Dermis blood vessel endothelial cell (primary cell): ENCODE data around the gene LRRC73. TPM values are rescaled to one million over a fixed set of nuclear protein-coding genes. Genes with fewer than 3 reads are reported as not detected.
"Not testable (repeated sequence)": the region's sequence is repeated elsewhere in the genome, so short reads cannot be mapped to it uniquely, and the experiment has no call there.

Source experiments
- DNase-seq: peaks from one replicate; pipeline ENCODE4 v3.0.0; 2010
- total RNA-seq: library from RNA; depleted of rRNA; stranded (reverse); fragments of >200 nt; gene quantifications from 2 replicates; pipeline ENCODE4 v1.2.3, GENCODE V29; 2014

LRRC73 gene, protein sequence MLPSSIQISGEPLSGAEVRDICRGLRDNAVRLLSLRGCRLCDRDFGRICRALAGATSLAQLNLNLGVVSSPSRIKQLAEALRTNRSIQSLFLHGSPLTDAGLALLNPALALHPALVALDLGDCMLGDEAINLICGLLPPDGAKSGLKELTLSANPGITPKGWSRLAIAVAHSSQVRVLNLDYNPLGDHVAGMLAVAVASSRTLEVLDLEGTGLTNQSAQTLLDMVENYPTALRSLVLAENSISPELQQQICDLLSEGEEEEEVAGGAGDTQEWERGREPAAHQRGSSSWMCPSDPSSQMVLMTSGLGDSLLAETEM
- 0.14 and 0.17 TPM in 2 replicates for total RNA-seq

DNA sequence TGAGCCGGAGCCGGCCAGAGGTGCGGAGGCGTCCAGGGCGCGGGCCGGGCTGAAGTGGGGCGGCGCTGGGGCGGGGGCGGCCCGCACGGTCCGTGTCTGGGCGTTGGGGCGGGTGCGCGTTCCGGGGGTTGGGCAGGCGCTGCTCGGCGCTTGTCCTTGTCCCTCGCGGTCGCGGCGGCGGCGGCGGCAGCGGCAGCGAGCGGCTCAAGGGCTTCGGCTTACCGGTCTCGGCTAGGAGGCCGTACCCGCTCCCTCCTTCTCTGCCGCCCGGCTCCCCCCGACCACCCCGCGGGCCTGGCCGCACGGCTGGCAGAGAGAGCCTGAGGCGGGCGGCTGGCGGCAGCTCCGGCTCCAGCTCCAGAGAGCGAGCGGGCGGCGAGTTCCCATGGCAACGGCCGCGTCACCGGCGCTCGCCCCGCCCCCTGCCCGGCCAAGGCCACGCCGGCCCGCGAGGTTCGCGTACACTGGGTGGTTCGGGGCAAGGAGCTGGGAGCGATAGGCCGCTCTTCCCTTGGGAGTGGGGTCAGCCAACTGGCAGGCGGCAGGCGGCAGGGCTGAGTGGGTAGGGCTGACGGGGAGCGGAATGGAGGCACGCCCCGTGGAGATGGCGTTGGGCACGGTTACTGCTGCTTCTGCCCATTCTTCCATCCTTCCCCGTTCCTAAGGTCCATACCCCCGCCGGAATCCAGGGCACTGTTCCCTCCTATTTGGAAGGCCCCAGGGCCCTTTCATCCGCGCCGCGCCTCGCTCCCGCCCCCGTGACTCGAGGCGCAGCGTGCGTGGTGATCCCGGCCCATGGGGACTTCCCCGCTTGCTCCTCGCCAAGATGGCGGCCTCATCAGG, at the start of gene LRRC73:
Gene LRRC73 (minus strand): TSS at position 363 of the 843 bp plus-strand sequence. CDS start 561 bp downstream, outside the sequence.
- peak; percentile 87 for DNase-seq

DNA sequence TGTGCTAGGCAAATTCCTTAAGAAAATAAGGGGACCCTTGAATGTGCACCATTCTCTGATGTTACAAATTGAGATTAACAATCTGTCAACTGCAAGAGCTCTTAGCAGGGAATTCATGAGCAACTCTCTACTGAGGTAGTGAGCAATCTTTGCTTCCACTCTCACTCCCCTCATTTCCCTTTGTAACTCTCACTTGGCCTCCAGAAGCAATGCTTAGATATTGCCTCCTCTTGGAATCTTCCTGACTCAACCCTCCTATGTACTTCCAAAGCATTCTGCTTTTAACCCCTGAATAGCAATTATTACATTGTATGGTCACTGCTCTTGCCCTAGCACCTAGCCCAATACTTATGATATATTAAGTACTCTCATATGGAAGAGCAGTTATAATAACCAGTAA, 49.2 kb upstream of the LRRC73 start:
- DNase-seq, result no peak

DNA sequence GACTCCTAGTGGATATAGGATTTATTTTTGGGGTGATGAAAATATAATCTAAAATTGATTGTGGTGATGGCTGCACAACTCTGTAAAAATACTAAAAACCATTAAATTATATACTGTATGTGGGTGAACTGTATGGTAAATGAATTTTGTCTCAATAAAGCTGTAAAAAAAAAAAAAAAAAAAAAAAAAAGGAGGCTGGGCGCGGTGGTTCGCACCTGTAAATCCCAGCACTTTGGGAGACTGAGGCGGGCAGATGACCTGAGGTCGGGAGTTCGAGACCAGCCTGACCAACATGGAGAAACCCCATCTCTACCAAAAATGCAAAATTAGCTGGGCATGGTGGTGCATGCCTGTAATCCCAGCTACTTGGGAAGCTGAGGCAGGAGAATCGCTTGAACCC, 47.5 kb upstream of the LRRC73 start:
- DNase-seq, result not testable (repeated sequence)

DNA sequence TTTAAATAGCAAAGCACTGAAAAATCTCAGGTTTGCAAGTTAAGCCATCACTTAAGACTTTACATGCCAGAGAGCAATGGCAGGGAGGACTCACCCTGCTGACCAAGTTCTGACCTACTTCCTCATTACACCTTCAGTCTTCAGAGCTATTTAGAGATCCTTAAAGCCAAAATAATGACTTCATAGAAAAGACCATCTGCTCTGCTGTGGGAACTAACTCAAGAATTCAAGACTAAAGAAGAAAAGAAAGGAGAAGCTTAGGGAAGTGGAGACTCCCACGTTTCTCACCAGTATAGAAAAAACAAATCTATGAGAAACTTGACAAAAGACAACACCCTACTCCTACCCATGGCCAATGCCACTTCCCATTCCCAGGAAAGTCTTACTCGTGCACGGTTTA, 37.1 kb upstream of the LRRC73 start:
- no peak for DNase-seq

DNA sequence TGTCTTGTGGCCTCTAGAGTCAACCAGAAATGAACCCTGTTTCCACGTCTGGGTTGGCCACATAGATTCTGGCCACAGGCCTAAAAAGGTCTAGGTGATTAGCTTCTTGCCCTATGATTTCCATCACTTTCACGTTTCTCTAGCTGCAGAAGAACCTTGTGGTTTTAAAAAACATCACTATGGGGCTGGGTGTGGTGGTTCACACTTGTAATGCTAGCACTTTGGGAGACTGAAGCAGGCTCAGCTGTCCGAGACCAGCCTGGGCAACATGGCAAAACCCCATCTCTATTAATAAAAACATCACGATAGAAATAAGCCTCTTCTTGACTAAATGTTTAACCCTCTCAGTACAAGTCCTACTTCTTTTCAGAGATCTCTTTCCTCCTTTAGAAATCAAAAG, 34.3 kb upstream of the LRRC73 start:
- DNase-seq, result no peak

DNA sequence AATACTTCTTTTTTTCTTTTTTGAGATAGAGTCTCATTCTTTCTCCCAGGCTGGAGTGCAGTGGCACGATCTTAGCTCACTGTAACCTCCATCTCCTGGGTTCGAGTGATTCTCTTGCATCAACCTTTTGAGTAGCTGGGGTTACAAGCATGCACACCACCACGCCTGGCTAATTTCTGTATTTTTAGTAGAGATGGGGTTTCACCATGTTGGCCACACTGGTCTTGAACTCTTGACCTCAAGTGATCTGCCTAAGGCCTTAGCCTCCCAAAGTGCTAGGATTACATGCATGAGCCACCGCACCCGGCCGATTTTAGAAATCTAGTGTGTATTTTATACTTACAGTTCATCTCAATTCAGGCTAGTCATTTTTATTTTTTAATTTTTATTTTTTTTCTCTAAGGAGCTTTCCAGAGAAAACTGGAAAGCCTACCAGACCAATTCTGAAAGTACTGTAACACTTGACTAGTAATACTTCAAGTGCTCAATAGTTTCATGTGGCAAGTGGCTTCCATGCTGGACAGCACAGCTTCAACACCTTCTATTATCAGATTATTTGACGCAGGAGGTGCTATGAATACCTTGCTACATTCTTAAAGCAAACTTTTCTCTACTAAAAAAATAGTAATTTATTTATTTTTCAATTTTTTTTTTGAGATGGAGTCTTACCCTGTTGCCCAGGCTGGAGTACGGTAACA, 31.8 kb upstream of the LRRC73 start:
- DNase-seq, result no peak

DNA sequence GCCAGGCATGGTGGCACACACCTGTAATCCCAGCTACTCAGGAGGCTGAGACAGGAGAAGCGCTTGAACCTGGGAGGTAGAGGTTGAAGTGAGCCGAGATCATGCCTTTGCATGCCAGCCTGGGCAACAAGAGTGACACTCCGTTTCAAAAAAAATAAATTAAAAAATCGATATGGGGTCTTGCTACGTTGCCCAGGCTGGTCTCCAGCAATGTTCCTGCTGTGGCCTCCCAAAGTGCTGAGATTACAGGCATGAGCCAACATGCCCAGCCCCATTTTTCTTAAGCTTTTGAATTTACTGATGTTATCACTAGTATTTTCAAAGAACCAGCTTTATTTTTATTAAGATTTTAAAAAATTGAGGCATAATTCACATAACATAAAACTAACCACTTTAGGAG, 30.4 kb upstream of the LRRC73 start:
- no peak for DNase-seq

DNA sequence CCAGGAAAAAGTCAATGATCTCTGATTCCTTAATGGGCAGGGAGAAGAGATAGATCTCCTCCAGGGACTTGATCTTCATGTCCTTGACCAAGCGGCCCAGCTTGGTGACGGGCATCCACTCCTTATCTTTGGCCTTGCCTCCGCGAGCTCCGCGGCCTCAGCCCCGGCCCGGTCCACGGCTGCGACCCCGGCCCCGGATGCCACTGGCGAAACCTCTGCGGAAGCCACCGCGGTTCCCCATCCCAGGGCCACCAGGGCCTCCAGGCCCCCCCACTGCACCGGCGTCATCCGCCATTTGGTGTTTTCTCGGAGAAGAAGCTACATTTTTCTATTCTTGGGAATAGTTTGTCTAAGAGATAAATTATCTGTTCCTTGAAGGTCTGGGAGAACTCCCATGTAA, 29.3 kb upstream of the LRRC73 start:
- DNase-seq, result not testable (repeated sequence)

DNA sequence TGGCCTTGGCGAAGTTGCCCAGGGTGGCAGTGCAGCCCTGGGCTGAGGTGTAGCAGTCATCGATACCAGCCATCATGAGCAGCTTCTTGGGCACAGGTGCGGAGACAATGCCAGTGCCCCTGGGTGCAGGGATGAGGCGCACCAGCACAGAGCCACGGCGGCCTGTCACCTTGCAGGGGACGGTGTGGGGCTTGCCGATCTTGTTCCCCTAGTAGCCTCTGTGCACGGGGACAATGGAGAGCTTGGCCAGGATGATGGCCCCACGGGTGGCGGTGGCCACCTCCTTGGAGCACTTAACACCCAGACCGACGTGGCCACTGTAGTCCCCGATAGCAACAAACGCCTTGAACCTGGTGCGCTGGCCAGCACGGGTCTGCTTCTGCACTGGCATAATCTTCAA, 28.8 kb upstream of the LRRC73 start:
- DNase-seq, result not testable (repeated sequence)

DNA sequence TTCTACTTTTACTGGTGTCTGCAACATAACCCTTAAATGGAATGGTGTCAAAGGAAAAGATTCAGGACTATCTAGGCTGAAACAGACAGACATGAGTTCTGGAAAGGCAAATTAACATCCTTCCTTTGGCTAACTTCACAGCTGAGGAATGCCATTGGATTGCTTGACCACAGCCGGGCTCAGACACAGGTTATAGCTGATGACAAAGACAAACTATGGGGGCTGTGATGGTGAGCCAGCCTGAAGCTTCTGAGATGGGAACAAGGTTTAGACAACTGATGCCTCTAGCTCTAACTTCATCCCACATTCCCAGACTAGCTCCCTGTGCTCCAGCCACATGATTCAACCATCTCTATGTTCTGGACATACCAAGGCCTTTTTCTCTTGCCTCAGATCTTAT, 22.1 kb upstream of the LRRC73 start:
- DNase-seq, result no peak

DNA sequence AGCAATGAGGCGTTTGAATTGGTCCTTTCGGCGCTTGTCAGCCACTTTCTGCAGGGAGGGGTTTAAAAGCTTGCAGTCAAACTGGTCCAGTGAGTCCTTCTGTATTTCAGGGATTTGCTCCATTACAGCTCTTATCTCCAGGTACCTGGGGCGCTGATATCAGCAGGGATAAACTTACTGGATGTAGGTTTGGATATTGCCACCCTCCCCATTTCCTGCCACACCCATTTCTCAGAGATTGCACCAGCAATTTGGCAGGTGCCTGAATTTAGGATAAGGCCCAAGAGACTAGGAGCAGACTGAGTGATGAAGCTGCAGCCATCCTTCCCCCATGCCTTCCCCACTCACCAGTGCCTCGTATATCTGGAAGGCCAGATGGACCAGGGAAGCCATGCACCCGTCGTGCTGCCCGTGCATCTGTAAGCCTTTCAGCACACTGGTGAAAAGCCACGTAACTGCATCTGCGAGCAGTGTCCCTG, 14.4 kb upstream of the LRRC73 start:
- no peak for DNase-seq

DNA sequence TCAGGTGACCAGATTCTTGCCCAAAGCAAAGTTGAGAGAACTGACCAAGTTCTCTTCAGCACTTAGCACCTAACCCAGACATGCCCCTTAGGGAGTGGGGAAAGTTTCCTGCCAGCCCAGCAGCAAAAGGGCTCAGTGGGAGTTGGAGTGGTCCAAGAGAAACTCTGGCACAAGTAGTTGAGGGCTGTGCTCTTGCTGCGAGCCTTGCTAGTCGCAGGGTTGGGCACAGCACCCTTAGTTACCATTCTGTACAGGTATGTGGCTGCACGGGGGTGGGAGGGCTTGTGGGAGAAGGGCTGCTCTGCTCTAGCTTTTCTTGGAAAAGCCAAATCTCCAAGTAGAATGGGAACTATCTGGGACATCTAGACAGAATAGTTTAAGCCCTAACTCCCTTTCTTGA, 13.1 kb upstream of the LRRC73 start:
- DNase-seq, result no peak

DNA sequence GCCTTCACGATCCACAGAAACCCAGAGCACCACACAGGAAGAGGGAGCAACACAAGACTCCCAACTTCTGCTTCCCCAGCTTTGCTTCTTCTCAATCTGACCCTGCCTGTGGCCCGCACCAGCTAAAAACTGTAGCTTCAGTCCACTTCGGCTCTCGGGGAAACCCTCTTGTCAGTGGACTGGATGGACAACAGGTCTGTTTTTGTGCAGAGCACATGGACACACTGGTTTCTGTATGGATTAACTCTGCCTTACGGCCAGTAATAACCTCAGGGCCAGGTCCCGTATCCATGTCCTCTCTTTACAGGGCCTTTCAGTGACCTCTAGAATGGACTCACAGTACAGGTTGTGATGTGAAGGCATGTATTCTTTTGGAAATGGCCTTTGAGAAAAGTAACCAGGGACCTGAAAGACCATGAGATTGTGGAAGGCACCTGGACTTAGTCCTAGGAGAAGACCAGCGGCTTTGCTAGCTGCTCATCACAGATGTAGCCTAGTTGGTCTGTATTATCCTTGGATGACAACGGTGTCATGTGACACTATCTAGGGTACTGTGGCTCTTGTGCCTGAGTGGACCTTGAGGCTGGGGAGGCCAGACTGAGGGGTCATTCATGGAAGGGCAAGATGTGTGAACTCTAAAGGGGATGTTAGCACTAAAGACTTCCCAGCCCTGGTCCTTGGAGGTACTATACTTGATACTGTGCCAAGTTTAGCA, 12.6 kb upstream of the LRRC73 start:
- DNase-seq, result no peak

DNA sequence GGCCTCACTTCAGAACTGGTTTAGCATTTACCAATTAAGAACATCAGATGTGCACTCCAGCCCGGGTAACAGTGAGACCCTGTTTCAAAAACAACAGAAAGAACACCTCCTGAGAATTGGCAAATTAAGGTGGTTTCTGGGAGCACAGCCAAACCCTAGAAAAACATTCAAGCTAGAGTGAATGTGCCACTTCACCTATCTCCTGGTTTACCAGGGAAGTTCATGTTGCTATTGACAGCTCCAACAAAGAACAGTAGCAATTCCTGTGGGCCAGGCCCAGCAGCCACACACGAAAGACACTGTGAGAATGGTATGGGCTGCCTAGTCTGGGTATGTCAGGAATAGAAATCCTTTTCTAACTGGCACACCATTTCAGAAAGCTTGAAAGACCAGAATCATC, 11.7 kb upstream of the LRRC73 start:
- no peak for DNase-seq

DNA sequence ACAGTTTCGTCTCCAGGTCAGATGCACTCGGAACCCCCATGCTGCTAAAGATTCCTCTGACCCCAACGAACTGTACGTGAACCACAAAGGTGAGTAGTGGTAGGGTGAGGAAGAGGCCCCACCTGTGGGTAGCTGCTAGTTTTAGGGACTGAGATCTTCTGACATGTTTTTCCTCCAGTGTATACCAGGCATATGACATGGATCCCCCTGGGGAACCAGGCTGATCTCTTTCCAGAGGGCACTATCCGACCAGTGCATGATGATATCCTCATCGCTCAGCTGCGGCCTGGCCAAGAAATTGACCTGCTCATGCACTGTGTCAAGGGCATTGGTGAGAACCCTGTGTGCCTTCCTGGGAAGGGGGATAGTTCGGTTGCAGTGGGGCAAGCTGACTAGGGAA, 10.0 kb upstream of the LRRC73 start:
- no peak for DNase-seq

DNA sequence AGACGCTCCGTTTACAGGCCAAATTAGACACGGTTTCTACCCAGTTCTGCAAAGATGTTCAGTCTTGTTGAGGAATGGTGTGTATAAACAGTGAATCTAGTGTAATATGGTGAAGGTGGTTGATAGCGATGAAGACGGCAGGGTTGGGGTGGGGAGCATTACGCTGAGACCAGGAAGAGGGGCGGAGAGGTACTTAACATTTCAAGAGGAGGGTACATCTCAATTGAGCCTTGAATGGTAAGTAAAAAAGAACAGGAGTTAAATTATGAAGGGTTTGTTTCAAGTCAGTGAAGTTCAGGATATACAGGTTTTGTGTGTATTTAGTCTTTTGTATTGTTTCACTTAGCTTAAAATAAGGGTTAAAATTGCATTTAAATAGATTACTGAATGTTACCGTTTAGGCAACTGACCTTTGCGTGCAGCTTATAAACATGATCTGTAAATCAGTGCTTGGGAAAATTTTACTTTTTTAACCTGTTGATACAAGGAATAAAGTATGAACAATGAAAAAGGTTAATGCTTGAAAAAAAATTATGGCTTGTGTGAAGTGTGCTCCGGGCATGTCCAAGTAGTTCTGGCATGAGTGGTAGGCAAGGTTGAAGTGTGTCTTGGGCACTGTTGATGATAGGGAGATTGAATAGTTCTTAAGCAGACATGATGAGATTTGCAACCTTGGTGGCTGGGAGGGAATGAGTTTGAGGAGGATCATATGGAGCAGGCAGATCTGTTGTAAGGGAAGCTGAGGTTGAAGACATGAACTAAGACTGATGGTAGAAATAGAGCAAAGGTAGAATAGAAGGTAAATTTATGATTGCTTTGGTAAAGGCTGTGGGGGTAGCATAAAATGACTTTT, 7.6 kb upstream of the LRRC73 start:
- peak; percentile 32 for DNase-seq

DNA sequence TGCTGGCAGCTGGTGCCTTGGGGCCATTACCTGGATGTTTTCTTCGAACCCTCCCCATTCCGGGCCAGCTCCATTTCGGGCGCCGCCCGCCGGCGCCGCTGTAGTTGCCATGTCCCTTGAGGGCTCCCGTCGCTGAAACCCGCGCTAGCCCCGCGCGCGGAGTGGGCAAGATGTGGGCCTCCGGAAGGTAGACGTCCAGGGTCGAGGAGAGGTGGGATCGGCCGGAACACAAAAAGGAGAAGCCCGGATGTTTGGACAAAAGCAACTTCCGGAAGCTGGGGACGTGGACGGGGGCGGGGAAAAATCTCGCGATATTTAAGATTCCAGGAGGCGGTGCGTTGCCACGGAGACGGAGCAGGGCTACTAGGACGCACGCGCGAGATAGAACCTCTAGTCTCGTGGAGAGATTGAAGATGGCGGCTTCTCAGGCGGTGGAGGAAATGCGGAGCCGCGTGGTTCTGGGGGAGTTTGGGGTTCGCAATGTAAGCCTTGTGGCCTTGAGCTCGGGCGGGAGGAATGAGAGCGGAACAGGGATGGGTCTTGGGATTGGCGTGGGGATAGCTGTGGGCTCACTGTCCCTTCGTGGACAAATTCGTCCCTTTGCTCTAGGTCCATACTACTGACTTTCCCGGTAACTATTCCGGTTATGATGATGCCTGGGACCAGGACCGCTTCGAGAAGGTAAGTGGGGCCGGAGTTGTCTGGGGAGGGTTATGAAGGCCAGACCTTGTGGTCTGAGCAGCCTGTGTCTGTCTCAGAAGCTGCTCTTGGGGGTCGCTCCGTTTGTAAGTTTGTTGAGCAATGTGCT, 6.8 kb upstream of the LRRC73 start, which contains the start of the genes POLR1C and YIPF3:
Gene POLR1C (plus strand): TSS at position 393 of the 808 bp plus-strand sequence. CDS start 21 bp downstream, at position 414.
Gene YIPF3 (minus strand): TSS at position 230 of the 808 bp plus-strand sequence. CDS start 119 bp downstream, at position 111.
- DNase-seq, result peak; percentile 99

DNA sequence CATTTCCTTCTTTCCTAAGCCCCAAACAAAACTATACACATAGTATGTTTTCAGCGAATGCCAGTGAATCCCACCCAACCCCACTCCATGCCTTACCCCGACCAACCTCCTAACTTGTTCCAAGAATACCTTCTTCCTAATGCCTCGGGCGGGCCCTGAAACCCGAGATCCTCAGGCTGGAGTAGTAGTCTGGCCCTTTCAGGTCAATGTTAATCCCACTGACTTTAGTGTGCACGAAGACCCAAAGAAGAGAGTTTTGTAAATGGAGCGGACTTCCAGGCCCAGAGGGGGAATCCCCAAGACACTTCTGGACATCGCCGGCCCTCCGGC, 6.2 kb upstream of the LRRC73 start:
- no peak for DNase-seq

DNA sequence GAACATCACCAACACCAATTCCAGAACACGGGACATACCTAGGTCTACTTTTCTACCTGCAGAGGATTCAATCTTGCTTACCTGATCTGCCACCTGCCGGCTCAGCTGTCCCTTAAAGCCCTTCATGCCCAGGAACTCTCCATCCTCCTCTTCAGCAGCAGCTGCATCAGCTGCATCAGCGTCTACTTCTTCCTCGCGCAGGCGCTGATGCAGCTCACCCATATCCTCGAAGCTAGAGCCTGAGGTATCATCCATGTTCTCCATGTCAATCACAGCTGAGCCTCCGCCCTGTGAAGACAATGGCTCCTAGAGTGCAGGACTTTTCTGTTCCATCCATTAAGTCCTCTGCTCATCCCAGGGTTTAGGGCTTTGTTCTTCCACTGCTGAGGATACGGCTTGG, 5.7 kb upstream of the LRRC73 start:
- DNase-seq, result no peak

DNA sequence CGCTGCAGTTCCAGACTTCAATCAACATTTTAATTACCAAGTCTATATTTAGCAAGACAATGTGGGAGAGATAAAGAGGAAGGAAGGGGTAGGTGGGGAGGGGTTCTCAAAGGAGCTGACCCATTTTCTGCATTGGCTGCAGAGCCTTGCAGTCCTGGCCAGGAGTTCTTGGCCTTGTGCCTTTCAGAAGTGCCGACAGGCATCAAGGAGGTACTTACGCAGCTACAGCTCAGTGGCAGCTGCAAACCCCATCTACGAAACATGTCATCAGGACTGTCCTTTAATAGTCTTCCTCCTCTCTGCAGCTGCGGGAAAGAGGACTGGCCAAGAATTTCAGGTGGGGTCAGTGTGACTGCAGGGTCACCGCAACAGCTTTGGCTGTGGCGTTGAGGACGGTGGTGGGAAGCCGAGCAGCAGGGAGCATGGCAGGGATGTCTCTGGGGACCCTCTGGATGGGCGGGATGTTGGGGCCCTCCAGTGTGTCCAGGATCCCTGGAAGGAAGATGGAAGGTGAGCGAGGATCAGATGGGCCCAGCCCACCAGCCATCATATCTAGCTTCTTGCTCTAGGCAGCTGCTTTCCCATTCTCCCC, 1.8 kb upstream of the LRRC73 start:
- DNase-seq, result no peak
